ENCODE measurements around the gene ESPN. TPM values are rescaled to one million over a fixed set of nuclear protein-coding genes. Genes with fewer than 3 reads are reported as not detected.

ESPN gene
- total and polyA plus RNA-seq, 10 of the 15 experiments (the other 5 are each of a cell fraction or from before 2014, with no cell fraction given): 0.18 to 0.71 (median 0.59) TPM; not detected in 7

- ChIA-PET RAD21 (ENCODE audit: unreplicated experiment) (no interaction called here), CTCF (interaction anchor here (1.0 kb wide), 1 partner anchor 14 kb away, joined by 4 read pairs; no protein-coding TSS in a partner anchor), SMC1A (ENCODE audit: uncharacterized antibody, unreplicated experiment) (no interaction called here), POLR2A (no interaction called here)
- no peaks in the 10 kb centered on the region for H3K4me1 ChIP-seq (ENCODE audit: control insufficient read depth, insufficient read depth, low read length)
- H3K27ac ChIP-seq (ENCODE audit: control insufficient read depth, insufficient read depth): no peak overlapping the region
- no peak for DNase-seq (ENCODE audit: low read depth, low spot score)
- no peaks in the 10 kb centered on the region for H3K36me3 ChIP-seq (ENCODE audit: control insufficient read depth in 2 of 2, insufficient read depth in 2 of 2, low read length in 1 of 2)
- no peak for FAIRE-seq
- BruUV-seq (replicated peaks): no TSS peak
- H3K4me2 ChIP-seq (ENCODE audit: control insufficient read depth, insufficient read depth): no peak overlapping the region
- H2AFZ ChIP-seq (ENCODE audit: control insufficient read depth, low read depth, low read length): no peak overlapping the region
- intact Hi-C loops (cut with micrococcal nuclease; ENCODE audit: unreplicated experiment): no loop called here
- peaks cover 0 to 3% of the 10 kb centered on the region in 2 experiments; a peak in 3 of 4 replicates for H3K27me3 ChIP-seq (replicated peaks in 1 of 2; ENCODE audit: control insufficient read depth in 2 of 2, insufficient read depth in 2 of 2, low read length in 1 of 2)
- H3K9ac ChIP-seq (ENCODE audit: control insufficient read depth, insufficient read depth, low read length): no peak overlapping the region
- no peak for TF ChIP-seq RUNX3 (IDR thresholded peaks at IDR 0.05; ENCODE audit: low read length)
- no peak for TF ChIP-seq SMAD5 (IDR thresholded peaks at IDR 0.05; ENCODE audit: low read depth)
- TF ChIP-seq ZBTB11 (CRISPR knock-in tag; IDR thresholded peaks at IDR 0.05): no peak
- no peak for TF ChIP-seq IRF3 (IDR thresholded peaks at IDR 0.05)
- TF ChIP-seq ESRRA (IDR thresholded peaks at IDR 0.05; ENCODE audit: low read length): no peak
- TF ChIP-seq PML (IDR thresholded peaks at IDR 0.05; ENCODE audit: low read length): no peak
- TF ChIP-seq ELK1 (IDR thresholded peaks at IDR 0.05; ENCODE audit: low read depth, low read length): no peak
- no peak for TF ChIP-seq REST (IDR thresholded peaks at IDR 0.05; ENCODE audit: low read depth, low read length)
- no peak for TF ChIP-seq FOXK2 (IDR thresholded peaks at IDR 0.05)
- no peak overlapping the region for H3K4me3 ChIP-seq
- WGBS (ENCODE audit: insufficient coverage, insufficient replicate concordance, low lambda C conversion rate, missing lambda C conversion rate): 34% methylated on average over 17 of the region's 20 CpGs
- in situ Hi-C loops (cut with MboI): no loop called here
- ATAC-seq: no peak
- H3K79me2 ChIP-seq (ENCODE audit: control insufficient read depth, insufficient read depth, low read length): no peaks in the 10 kb centered on the region
- H3K9me3 ChIP-seq (replicated peaks; ENCODE audit: control insufficient read depth, insufficient read depth, low read length): no peaks in the 10 kb centered on the region
- no peaks in the 10 kb centered on the region; the same call in 1 of the 2 replicates for H4K20me1 ChIP-seq (ENCODE audit: control insufficient read depth, insufficient read depth)
Observed at GRCh38 chr1:6503884-6504602, 79.5 kb downstream of the ESPN start.

All from GM12878 (cell line).